Cardiac muscle cell (in vitro differentiated cells and primary cell): ENCODE results near the gene PRKCA. TPM values are rescaled to one million over a fixed set of nuclear protein-coding genes. Genes with fewer than 3 reads are reported as not detected.

Source experiments
- DNase-seq, 2 donors: peaks; one replicate each; pipeline versions ENCODE4 v3.0.0 to v3.0.0-alpha.2; 2010 to 2017; ENCODE audit warnings: low read depth in 1 of 2, low spot score in 1 of 2
- H3K27ac ChIP-seq: fragments of 200-600 bp; sonication (generic); 2 replicates; pipeline ENCODE4 v1.5.1; 2016
- H3K27me3 ChIP-seq: fragments of 200-600 bp; sonication (generic); 2 replicates; pipeline ENCODE4 v1.6.0; 2016; ENCODE audit warnings: control low read depth
- H3K36me3 ChIP-seq: fragments of 200-600 bp; sonication (generic); 2 replicates; pipeline ENCODE4 v1.5.1; 2016; ENCODE audit warnings: control low read depth
- H3K4me1 ChIP-seq: fragments of 200-600 bp; sonication (generic); 2 replicates; pipeline ENCODE4 v1.8.1; 2017; ENCODE audit warnings: low read depth, mild to moderate bottlenecking, mixed run types
- H3K4me3 ChIP-seq: fragments of 200-600 bp; sonication (generic); 2 replicates; pipeline ENCODE4 v1.5.1; 2016; ENCODE audit warnings: mild to moderate bottlenecking
- H3K9me3 ChIP-seq: fragments of 200-600 bp; sonication (generic); 2 replicates; pipeline ENCODE4 v1.5.1; 2017; ENCODE audit warnings: low read depth, mild to moderate bottlenecking, control low read depth
- polyA plus RNA-seq: library from polyadenylated mRNA; unstranded; fragments of >200 nt; fragmentation: Nextera tagmentation; extraction: Ambion mirVana; gene quantifications from 2 replicates; pipeline ENCODE4 v1.2.1, GENCODE V29; 2016
- total RNA-seq: library from RNA; depleted of rRNA; stranded (reverse); fragments of >200 nt; gene quantifications from 2 replicates; pipeline ENCODE4 v1.2.3, GENCODE V29; 2016
- TF ChIP-seq, protein P1 (sequence below): IDR thresholded peaks from 2 replicates; pipeline ENCODE4 v1.5.1; 2012; ENCODE audit warnings: low read depth, mild to moderate bottlenecking, low read length

The PRKCA gene
- total and polyA plus RNA-seq, 2 experiments from 2014 or later, result 3.1 to 10.3 TPM

DNA sequence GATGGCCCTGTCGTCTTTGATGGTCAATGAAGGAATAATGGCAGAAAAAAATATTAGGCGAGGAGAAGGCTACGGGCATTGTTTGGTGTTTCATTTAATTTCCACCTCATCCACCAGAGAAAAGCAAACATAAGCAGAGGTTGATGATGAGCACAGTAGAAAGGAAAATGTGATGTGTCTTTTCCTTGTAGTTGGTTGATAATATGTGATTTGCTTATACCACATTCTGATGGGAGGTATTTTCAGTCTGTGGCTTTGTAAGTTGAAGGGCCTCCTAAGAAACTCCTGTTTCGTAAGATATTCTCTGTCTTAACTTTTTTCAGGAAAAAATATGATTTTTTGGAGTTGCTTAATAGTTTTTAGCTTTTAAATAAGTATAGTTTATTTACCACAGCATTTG lies 215.7 kb downstream of the PRKCA start:
- H3K4me3 ChIP-seq, result no peak overlapping the region
- no peaks in the 10 kb centered on the region for H3K27me3 ChIP-seq
- H3K9me3 ChIP-seq, result no peaks in the 10 kb centered on the region
- H3K36me3 ChIP-seq, result no peaks in the 10 kb centered on the region
- TF ChIP-seq, protein P1, sequence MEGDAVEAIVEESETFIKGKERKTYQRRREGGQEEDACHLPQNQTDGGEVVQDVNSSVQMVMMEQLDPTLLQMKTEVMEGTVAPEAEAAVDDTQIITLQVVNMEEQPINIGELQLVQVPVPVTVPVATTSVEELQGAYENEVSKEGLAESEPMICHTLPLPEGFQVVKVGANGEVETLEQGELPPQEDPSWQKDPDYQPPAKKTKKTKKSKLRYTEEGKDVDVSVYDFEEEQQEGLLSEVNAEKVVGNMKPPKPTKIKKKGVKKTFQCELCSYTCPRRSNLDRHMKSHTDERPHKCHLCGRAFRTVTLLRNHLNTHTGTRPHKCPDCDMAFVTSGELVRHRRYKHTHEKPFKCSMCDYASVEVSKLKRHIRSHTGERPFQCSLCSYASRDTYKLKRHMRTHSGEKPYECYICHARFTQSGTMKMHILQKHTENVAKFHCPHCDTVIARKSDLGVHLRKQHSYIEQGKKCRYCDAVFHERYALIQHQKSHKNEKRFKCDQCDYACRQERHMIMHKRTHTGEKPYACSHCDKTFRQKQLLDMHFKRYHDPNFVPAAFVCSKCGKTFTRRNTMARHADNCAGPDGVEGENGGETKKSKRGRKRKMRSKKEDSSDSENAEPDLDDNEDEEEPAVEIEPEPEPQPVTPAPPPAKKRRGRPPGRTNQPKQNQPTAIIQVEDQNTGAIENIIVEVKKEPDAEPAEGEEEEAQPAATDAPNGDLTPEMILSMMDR, result no peak
- no peak overlapping the region for H3K27ac ChIP-seq
- DNase-seq, result peak in 1 of 2 donors; percentile 37
- peaks cover 10% of the 10 kb centered on the region for H3K4me1 ChIP-seq

DNA sequence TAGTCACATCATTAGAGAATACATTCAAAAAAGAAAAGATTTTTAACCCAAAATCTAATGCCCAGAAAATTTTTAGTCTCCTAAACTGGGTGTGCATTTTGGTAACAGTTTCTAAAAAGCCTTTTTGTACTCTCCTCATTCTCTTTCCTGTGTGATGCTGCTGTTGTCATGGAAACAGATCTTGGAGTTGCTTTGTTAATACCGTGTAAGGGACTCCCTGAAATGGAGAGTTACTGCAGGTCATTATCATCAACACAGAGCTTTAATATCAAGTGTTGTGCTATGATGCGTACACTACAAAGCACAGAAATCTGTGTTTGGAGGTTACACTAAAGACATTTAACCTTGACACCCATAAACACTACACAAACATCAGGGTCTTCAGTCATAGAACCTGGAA lies 216.3 kb downstream of the PRKCA start:
- peaks cover 10% of the 10 kb centered on the region for H3K4me1 ChIP-seq
- H3K9me3 ChIP-seq, result no peaks in the 10 kb centered on the region
- no peaks in the 10 kb centered on the region for H3K27me3 ChIP-seq
- H3K27ac ChIP-seq, result no peak overlapping the region
- no peak overlapping the region for H3K4me3 ChIP-seq
- no peaks in the 10 kb centered on the region for H3K36me3 ChIP-seq
- TF ChIP-seq, protein P1, result no peak
- peak in 1 of 2 donors; percentile 23 for DNase-seq

DNA sequence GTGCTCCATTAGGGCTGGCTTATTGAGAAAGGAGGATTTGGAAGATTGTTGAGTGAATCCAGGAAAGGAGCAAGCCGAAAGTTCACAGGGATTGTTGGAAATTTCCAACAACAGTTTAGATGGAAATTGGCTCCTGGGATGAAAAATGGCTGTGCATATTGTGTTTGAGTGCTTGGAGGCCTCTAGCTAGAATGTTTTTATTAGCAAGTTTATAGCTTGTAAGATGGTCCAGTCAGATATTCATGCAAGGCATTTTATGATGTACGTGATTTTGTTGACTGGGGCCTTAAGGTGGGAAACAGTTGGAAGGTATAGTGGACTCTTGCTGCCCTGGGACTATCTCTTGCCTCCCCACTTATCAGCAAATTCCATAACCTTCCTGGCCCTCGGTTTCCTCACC lies 216.7 kb downstream of the PRKCA start:
- Histone ChIP-seq H3K4me3 (no peak overlapping the region), H3K4me1 (peaks cover 10% of the 10 kb centered on the region), H3K27ac (no peak overlapping the region), H3K9me3 (no peaks in the 10 kb centered on the region), H3K27me3 (no peaks in the 10 kb centered on the region), H3K36me3 (no peaks in the 10 kb centered on the region)
- TF ChIP-seq, protein P1, result no peak
- DNase-seq, result no peak

DNA sequence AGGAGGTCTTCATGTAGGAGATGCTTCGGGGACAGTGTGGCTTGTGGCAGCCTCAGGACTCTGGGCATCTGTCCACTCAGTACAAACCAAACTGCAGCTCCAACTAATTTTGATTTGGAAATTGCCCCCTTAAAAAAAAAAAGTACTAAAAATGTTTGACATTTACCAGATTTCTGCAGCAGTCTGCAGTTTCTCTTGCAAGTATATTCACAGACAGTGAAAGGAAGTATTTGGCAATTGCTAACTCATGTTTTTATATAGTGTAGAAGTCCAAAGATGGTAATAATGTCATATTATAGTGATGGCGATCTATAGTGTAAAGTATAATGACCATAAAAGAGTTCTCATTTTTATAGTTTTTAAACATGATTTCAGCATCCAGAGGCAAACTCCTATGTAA lies 218.6 kb downstream of the PRKCA start:
- Histone ChIP-seq H3K36me3 (no peaks in the 10 kb centered on the region), H3K4me1 (peaks cover 10% of the 10 kb centered on the region), H3K4me3 (no peak overlapping the region), H3K9me3 (no peaks in the 10 kb centered on the region), H3K27ac (no peak overlapping the region), H3K27me3 (no peaks in the 10 kb centered on the region)
- no peak for DNase-seq
- TF ChIP-seq, protein P1, result no peak

DNA sequence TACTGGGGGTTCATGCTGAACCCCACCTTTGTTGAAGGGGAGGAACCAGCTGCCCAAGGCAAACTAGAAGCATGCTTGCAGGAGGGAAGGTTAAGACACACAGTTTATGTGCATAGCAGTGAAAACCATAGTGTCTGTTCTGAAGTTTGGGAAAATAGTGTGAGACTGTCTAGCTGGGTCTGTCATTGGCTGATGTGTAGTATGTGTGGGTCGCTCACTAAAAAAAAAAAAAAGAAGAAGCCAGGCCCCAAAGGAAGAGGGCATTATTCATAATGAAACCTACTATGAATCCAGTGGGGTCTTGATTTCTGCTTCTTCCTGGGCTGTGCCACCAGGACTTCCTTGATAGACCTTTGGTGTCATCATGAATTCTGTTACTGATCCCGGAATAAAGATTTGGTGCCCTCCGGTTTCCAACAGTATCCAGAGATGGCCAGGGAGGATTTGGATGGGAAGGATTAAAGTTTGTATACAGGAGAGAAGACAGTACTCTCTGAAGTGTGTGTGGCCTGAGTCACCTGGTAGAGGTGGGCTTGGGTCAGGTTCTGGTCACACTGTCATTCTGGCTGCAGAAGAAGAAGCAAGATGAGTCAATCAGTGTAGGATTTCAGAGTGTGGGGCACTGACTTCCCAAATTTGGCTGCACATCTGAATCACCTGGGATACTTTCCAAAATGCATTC lies 220.3 kb downstream of the PRKCA start:
- Histone ChIP-seq H3K4me1 (peaks cover 7% of the 10 kb centered on the region), H3K27ac (no peak overlapping the region), H3K27me3 (no peaks in the 10 kb centered on the region), H3K4me3 (no peak overlapping the region), H3K9me3 (no peaks in the 10 kb centered on the region), H3K36me3 (no peaks in the 10 kb centered on the region)
- DNase-seq, result no peak
- TF ChIP-seq, protein P1, result no peak
